Mucosa of descending colon (tissue), 3 donors: ENCODE results near the gene BIRC7. TPM values are rescaled to one million over a fixed set of nuclear protein-coding genes. Genes with fewer than 3 reads are reported as not detected.

Source experiments
- ATAC-seq: fragments of 200-7000 bp; cut with Tn5 transposase; one replicate; pipeline ENCODE4 v1.9.1; 2020; ENCODE audit warnings: mild to moderate bottlenecking, moderate library complexity
- DNase-seq, 3 donors: peaks; one replicate each; pipeline ENCODE4 v3.0.0-alpha.2; 2020
- H3K36me3 ChIP-seq: fragments of 200-600 bp; one replicate; pipeline ENCODE4 v1.8.0; 2021; ENCODE audit warnings: low read depth, mild to moderate bottlenecking
- H3K4me1 ChIP-seq: fragments of 200-600 bp; one replicate; pipeline ENCODE4 v1.8.0; 2021; ENCODE audit warnings: low read depth, mild to moderate bottlenecking
- H3K4me3 ChIP-seq: fragments of 200-600 bp; one replicate; pipeline ENCODE4 v1.8.0; 2021; ENCODE audit warnings: mild to moderate bottlenecking
- H3K9me3 ChIP-seq: fragments of 200-600 bp; one replicate; pipeline ENCODE4 v1.8.0; 2021; ENCODE audit warnings: mild to moderate bottlenecking
- intact Hi-C, 2 donors: fragments of 100-400 bp; cut with DNase I in 1 of 2; cut with micrococcal nuclease in 1 of 2; formaldehyde crosslinking; loops; one replicate each; pipeline versions ENCODE4 v1.11.0 to v1.11.1; 2022; cut with DNase I, micrococcal nuclease
- long read RNA-seq, 2 donors: library from polyadenylated mRNA; unstranded; transcript quantifications; one replicate each; pipeline ENCODE4 v2.0.0, GENCODE V29; 2019 to 2021
- total RNA-seq, 3 donors: library from RNA; stranded (reverse); fragmentation: NEBNext Ultra II Directional in 2 of 3; extraction: Animal tissue kit (Norgen Biotek cat#: 25700) in 2 of 3; gene quantifications; one replicate each; pipeline versions ENCODE4 v1.2.1 to v1.2.4, GENCODE V29; 2021 to 2023
- TF ChIP-seq, protein P1 (sequence below): fragments of 200-600 bp; IDR thresholded peaks from one replicate; pipeline ENCODE4 v1.8.0; 2022; ENCODE audit warnings: antibody characterized with exemption, mild to moderate bottlenecking
- donor health status: DM: no; HTN: no; CAD: no; lungs with moderate emphysema.
- donor health status: DM: no; HTN: no; CAD: no.
- donor health status: DM: no; HTN: yes; CAD: no.

BIRC7 gene
- under 1 TPM in 1 of 3 donors, not detected in 2; 0.22 TPM for total RNA-seq
- long read RNA-seq, donor 1, result 0 reads
- long read RNA-seq, donor 2, result 0 reads

- ATAC-seq (no peak), DNase-seq (no peak)
- Histone ChIP-seq H3K4me3 (no peak within 1 kb of the TSS), H3K36me3 (no peaks in the 10 kb centered on the region), H3K9me3 (no peaks in the 10 kb centered on the region), H3K4me1 (no peaks in the 10 kb centered on the region)
- intact Hi-C loops, result no loop called here
- TF ChIP-seq, protein P1, sequence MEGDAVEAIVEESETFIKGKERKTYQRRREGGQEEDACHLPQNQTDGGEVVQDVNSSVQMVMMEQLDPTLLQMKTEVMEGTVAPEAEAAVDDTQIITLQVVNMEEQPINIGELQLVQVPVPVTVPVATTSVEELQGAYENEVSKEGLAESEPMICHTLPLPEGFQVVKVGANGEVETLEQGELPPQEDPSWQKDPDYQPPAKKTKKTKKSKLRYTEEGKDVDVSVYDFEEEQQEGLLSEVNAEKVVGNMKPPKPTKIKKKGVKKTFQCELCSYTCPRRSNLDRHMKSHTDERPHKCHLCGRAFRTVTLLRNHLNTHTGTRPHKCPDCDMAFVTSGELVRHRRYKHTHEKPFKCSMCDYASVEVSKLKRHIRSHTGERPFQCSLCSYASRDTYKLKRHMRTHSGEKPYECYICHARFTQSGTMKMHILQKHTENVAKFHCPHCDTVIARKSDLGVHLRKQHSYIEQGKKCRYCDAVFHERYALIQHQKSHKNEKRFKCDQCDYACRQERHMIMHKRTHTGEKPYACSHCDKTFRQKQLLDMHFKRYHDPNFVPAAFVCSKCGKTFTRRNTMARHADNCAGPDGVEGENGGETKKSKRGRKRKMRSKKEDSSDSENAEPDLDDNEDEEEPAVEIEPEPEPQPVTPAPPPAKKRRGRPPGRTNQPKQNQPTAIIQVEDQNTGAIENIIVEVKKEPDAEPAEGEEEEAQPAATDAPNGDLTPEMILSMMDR, result no peak
Measured at GRCh38 chr20:63235399-63235983, at the start of gene BIRC7. TSS of gene BIRC7 (plus strand) at chr20:63235905. CDS start at chr20:63236097, 192 bp downstream.

DNA sequence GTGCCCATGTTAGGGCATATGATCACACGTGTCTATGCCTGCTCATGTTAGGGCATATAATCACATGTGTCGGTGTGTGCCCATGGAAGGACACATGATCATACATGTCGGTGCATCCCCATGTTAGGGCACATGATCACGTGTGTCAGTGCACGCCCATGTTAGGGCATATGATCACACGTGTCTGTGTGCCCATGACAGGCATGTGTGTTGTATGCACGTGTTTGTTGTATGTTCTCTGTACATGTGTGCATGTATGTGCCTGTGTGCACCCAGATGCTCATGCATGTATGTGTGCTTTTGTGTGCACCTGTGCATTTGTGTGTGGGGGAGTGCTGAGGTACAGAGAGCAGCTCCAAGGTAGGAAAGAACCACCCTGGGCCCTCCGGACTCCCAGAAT lies 49.6 kb upstream of the BIRC7 start:
- intact Hi-C loops, result no loop called here

GRCh38 chr20:63186528-63187316 lies 49.0 kb upstream of the BIRC7 start:
- H3K9me3 ChIP-seq, result no peaks in the 10 kb centered on the region
- H3K36me3 ChIP-seq, result no peaks in the 10 kb centered on the region
- H3K4me1 ChIP-seq, result no peaks in the 10 kb centered on the region
- TF ChIP-seq, protein P1, result no peak
- ATAC-seq (peak; percentile 48), DNase-seq (no peak)
- H3K4me3 ChIP-seq, result no peak overlapping the region
- intact Hi-C loops, result no loop called here

More for the DNA sequence above, 49.6 kb upstream of the BIRC7 start:
- Histone ChIP-seq H3K36me3 (no peaks in the 10 kb centered on the region), H3K4me3 (no peak overlapping the region), H3K9me3 (no peaks in the 10 kb centered on the region), H3K4me1 (no peaks in the 10 kb centered on the region)
- DNase-seq, result no peak
- TF ChIP-seq, protein P1, result no peak
- ATAC-seq, result no peak

- intact Hi-C loops, result no loop called here
- H3K9me3 ChIP-seq, result no peaks in the 10 kb centered on the region
- H3K4me3 ChIP-seq, result no peak overlapping the region
- no peaks in the 10 kb centered on the region for H3K4me1 ChIP-seq
- no peaks in the 10 kb centered on the region for H3K36me3 ChIP-seq
- DNase-seq, result no peak
- ATAC-seq, result no peak
- TF ChIP-seq, protein P1, result no peak
Measured at GRCh38 chr20:63187338-63188158, 48.2 kb upstream of the BIRC7 start.

- Histone ChIP-seq H3K36me3 (no peaks in the 10 kb centered on the region), H3K9me3 (no peaks in the 10 kb centered on the region), H3K4me1 (no peaks in the 10 kb centered on the region), H3K4me3 (no peak overlapping the region)
- TF ChIP-seq, protein P1, result no peak
- ATAC-seq (no peak), DNase-seq (no peak)
- intact Hi-C loops, result no loop called here
Measured at GRCh38 chr20:63188159-63188442, 47.6 kb upstream of the BIRC7 start.
